GOT3 (cell line): Measurements from ENCODE around the gene FANCM.
"Not testable (repeated sequence)": the region's sequence is repeated elsewhere in the genome, so short reads cannot be mapped to it uniquely, and the experiment has no call there.

Experiments used
- DNase-seq: peaks from one replicate; lab custom pipeline; 2025; ENCODE audit warnings: mixed read lengths; lab: John Stamatoyannopoulos, UW

FANCM gene

GRCh38 chr14:45144658-45145057 lies 8.9 kb downstream of the FANCM start:
- DNase-seq: no peak

DNA sequence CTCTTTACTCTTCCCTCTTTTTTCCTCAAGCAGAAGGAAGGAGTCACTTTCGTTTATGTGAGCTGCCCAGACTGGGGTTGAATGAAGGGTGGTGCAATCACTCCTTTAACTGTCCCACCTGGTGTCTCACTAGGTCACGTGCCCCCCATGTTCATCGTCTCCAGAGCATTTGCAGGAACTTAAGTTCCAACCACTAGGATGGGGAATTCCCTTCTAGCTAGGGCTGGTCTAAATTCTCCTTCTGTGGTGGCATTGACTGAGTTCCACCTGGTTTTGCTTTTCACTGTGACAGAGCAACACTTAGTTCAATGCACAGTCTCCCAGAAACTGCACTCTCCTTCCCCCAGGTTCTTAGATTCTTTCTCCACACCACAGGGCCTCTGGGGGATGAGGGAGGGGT lies 9.5 kb downstream of the FANCM start:
- DNase-seq: no peak

DNA sequence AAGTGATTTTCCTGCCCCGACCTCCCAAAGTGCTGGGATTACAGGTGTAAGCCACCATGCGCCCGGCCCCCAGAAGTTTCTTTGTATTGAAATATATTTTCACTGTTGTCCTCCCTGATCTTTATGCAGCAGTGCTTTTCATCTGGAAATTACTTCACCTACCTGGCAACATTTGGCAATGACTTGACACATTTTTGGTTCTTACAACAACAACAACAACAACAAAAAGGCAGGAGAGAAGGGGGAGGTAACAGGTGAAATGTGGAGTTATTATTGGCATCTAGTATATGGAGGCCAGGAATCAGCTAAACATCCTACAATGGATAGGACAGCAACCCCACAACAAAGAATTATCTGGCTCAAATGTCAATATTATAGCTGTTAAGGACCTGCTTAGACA lies 13.9 kb downstream of the FANCM start:
- no peak for DNase-seq

- DNase-seq: no peak
Measured at GRCh38 chr14:45150386-45150890, 14.7 kb downstream of the FANCM start.

DNA sequence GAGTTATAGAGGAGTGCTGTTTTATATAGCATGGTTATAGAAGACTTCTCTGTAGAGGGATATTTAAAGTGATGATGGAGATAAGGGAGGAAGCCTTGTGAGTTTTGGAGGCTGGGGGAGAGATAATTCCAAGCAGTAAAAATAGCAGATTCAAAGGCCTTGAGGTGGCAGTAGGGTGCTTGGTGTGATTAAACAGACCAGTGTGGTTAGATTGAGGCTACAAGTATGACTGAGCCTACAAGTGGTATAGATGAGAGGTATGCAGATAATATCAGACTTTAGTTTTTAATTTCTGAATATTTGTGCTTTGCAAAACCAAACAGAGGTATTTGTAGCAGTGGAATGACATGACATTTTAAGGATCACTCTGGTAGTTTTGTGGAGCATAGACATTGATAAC lies 20.3 kb downstream of the FANCM start:
- DNase-seq: no peak

- DNase-seq: no peak
Measured at GRCh38 chr14:45169906-45170305, 34.2 kb downstream of the FANCM start.

DNA sequence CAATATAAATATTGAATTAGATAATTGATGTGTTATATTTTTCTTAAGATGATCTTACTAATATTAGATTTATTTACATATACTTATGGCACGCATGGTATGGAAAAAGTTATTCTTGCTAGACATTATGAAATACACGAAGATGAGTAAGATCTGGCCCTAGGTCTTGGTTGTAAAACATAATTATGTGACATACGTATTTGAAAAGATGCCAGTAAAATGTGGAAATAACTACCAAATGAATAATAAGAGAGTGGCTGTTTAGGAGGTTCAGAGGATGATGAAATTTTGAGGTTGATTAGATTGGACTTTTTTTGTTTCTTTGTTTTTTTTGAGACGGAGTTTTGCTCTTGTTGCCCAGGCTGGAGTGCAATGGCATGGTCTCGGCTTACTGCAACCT lies 41.3 kb downstream of the FANCM start:
- no peak for DNase-seq

GRCh38 chr14:45181329-45181728 lies 45.6 kb downstream of the FANCM start:
- DNase-seq: no peak

DNA sequence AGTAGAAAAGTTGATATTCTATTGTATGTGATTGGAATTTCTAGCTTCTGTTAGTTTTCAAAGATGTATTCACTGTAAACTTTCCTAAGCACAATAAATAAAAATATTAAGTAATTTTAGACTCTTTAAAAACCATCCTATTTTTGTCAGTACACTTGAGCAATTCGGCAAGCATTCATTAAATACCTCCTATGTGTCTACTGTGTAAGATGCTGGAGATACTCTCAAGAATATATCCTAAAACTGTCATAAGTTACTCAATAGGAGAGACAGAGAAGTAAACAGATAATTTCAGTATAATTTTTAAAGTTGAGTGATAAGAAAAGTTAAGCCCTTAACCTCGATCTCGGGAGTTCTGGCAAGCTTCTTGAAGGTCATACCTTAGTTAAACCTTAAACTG lies 46.1 kb downstream of the FANCM start:
- DNase-seq: no peak

GRCh38 chr14:45185100-45185814 lies 49.5 kb downstream of the FANCM start:
- DNase-seq: no peak

- no peak for DNase-seq
Measured at GRCh38 chr14:45194964-45195363, 59.2 kb downstream of the FANCM start.

DNA sequence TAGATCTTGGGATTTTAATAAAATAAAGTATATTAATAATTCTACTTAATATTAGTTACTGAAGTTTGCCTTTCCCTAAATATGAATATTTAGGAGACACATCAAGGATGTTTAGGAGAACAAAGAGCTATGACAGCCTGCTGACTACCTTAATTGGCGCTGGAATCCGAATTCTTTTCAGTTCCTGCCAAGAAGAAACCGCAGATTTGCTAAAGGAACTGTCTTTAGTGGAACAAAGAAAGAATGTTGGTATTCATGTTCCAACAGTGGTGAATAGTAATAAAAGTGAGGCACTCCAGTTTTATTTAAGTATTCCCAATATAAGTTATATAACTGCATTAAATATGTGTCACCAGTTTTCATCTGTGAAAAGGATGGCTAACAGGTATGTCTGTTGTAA lies 62.8 kb downstream of the FANCM start:
- no peak for DNase-seq

DNA sequence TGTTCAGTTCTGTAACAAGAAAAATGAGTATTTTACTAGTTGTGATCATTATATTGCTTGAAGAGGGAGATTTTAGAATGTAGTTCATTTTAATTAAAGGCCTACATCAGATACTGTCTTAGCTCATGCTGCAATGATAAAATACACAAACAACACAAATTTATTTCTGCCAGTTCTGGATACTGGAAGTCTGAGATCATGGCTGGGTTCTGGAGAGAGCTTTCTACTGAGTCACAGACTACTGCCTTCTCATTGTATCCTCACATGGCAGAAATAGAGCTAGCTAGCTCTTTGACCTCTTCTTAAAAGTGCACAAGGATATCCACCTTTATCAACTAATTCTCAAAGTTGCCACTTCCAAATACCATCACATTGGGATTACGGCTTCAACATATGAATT lies 63.5 kb downstream of the FANCM start:
- DNase-seq: no peak

GRCh38 chr14:45201905-45202304 lies 66.2 kb downstream of the FANCM start:
- DNase-seq: no peak

- DNase-seq: no peak
Measured at GRCh38 chr14:45204241-45204640, 68.5 kb downstream of the FANCM start.

DNA sequence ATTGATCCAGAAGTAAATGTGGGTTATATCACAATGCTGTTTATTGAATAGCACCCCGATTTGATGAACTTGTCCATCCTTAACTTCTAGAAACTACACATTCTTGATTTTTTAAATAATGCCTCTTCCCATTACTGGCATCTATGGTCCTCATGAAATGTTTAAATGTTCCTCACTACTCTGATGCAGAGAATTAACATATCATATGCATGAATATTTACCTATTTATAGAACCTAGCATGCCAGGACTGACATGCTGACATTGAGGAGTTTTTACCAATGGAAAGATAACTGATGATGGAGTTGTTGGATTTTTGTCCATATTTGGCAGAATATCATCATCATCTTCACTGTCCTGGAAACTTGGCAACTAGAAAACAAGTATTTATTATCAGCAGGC lies 74.4 kb downstream of the FANCM start:
- no peak for DNase-seq

GRCh38 chr14:45211295-45211694 lies 75.6 kb downstream of the FANCM start:
- no peak for DNase-seq

DNA sequence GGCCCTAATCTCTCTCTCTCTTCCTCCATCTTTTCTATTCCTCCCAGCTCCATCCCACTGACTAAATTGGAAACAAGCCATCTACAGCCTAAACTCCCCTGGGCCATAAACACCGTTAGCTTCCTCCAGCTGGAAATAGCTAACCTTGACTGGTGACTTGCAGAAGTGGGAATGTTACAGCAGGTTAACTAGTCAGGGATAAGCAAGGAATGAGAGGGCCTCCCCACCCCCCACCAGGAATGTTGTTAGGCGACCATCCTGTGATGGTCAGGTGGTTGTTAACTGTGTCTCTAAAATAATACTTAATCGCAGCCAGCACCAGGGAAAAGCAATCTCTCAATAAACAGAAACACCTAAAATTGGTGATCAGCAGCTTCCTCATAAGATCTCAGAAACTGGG lies 76.5 kb downstream of the FANCM start:
- no peak for DNase-seq

DNA sequence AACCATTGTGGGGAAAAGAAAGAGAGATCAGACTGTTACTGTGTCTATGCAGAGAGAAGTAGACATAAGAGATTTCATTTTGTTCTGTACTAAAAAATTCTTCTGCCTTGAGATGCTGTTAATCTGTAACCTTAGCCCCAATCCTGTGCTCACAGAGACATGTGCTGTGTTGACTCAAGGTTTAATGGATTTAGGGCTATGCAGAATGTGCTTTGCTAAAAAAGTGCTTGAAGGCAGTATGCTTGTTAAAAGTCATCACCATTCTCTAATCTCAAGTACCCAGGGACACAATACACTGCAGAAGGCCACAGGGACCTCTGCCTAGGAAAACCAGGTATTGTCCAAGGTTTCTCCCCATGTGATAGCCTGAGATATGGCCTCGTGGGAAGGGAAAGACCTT lies 78.0 kb downstream of the FANCM start:
- not testable (repeated sequence) for DNase-seq

- DNase-seq: not testable (repeated sequence)
Measured at GRCh38 chr14:45214341-45214740, 78.6 kb downstream of the FANCM start.

GRCh38 chr14:45222485-45223262 lies 86.9 kb downstream of the FANCM start:
- no peak for DNase-seq

DNA sequence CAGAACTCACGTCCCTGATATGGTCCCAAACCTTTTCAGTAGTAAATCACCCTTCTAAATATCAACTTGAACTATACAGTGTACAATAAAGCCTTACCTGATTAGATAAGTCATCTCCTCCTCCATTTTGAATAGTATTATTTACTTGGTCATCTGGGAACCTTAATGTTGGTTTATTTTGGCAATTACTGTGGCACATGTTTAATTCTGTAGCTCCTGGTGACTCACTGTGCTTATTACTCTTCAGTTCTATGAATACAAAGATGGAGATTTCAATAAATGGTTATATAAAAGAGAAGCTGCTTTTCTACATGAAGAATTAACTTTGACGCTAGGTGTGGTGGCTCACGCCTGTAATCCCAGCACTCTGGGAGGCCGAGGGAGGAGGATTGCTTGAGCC lies 91.8 kb downstream of the FANCM start:
- no peak for DNase-seq

DNA sequence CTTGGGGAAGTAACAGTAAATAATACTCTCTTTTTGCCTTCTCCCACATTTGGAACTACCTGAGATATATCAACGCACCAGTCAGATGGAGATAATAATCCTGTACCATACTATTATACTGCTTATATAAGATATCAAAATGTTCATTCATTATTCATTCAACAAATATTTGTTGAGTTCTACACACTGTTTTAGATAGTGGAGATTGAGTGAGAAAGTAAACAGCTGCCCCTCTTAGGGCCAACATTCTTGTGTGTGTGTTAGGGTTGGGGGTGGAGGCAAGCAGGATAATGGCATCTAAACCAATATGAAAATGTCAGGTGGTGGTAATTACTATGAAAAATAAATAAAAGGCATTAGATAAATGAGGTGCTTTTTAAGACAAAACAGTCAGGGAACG lies 103.3 kb downstream of the FANCM start:
- no peak for DNase-seq
